Spinal cord (tissue), 10 donors: Measurements from ENCODE around the gene C1orf35. TPM values are rescaled to one million over a fixed set of nuclear protein-coding genes. Genes with fewer than 3 reads are reported as not detected.

Experiments used
- DNase-seq, 6 donors: peaks; one replicate each; pipeline versions ENCODE4 v3.0.0 to v3.0.0-alpha.2; 2013 to 2015; ENCODE audit warnings: low spot score in 6 of 6, low read depth in 4 of 6
- H3K27ac ChIP-seq: one replicate; pipeline ENCODE4 v1.5.1; 2013; ENCODE audit warnings: low read depth, low read length, control low read depth
- H3K27me3 ChIP-seq: one replicate; pipeline ENCODE4 v1.6.1; 2013; ENCODE audit warnings: low read length; ENCODE audit not compliant: control insufficient read depth, insufficient read depth
- H3K36me3 ChIP-seq: one replicate; pipeline ENCODE4 v1.6.1; 2013; ENCODE audit warnings: low read length; ENCODE audit not compliant: control insufficient read depth, insufficient read depth
- H3K4me1 ChIP-seq: one replicate; pipeline ENCODE4 v1.6.1; 2013; ENCODE audit warnings: low read length; ENCODE audit not compliant: control insufficient read depth, insufficient read depth
- H3K4me3 ChIP-seq: one replicate; pipeline ENCODE4 v1.5.1; 2013; ENCODE audit warnings: low read depth, low read length, control low read depth
- H3K9me3 ChIP-seq: one replicate; pipeline ENCODE4 v1.6.1; 2013; ENCODE audit warnings: low read length; ENCODE audit not compliant: control insufficient read depth, insufficient read depth
- whole genome bisulfite sequencing: methylation state at CpG from one replicate; pipeline ENCODE4 v1.1.5; 2013; ENCODE audit warnings: missing lambda C conversion rate; ENCODE audit not compliant: insufficient coverage; 5-methylcytosine and 5-hydroxymethylcytosine counted together
- polyA plus RNA-seq, 2 donors: library from polyadenylated mRNA; unstranded; fragments of 120-200 nt; gene quantifications; one replicate each; pipeline ENCODE4 v1.2.1, GENCODE V29; 2013; ENCODE audit not compliant: insufficient read length in 2 of 2
- total RNA-seq, 2 donors: library from RNA; depleted of rRNA in 1 of 2; stranded (reverse); fragments of 120-200 nt in 1 of 2; fragments of >200 nt in 1 of 2; gene quantifications; one replicate each; pipeline versions ENCODE4 v1.2.3 to v1.2.4, GENCODE V29; 2013 to 2014
- donor health status: healthy.

C1orf35 gene
- total and polyA plus RNA-seq, 4 donors: 3.8 to 29.4 (median 20.1) TPM

DNA sequence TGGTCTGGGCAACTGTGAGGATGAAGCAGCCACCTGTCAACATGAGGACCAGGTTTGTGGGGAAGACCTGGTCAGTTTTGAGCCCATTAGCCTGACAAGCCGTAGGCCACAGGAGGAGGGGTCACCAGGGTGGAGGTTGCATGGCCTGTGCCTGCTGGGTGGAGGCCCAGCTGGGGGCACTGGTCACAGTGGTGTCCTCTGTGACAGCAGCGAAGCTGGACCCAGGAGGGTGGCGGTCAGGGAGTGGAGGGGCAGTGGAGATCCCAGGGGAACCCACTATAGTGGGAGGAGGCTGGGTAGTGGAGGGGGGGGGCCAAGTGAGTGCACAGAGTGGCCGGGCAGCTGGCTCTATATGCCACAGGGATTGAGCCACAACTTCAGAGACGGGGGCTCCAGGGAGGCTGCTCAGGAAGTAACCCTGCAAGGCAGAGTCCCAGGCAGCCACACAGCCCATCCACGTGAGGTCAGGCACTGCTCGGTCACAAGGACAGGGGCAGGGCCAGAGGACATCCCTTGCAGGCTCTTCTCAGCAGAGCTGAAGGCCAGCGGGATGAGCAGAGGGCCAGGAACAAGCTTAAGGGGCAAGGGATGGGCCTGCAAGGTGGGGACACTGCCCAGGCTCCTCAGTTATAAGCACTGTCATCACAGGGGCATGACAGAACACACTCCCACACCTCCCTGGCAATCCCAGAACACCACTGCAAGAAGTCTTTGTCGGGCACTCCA, 2.3 kb upstream of the C1orf35 start:
- DNase-seq: no peak
- Histone ChIP-seq H3K4me1 (peaks cover 49% of the 10 kb centered on the region), H3K9me3 (no peaks in the 10 kb centered on the region), H3K36me3 (peaks cover 49% of the 10 kb centered on the region), H3K27ac (no peak overlapping the region), H3K27me3 (no peaks in the 10 kb centered on the region), H3K4me3 (no peak overlapping the region)
- 79% methylated on average over 9 of the region's 9 CpGs for WGBS

DNA sequence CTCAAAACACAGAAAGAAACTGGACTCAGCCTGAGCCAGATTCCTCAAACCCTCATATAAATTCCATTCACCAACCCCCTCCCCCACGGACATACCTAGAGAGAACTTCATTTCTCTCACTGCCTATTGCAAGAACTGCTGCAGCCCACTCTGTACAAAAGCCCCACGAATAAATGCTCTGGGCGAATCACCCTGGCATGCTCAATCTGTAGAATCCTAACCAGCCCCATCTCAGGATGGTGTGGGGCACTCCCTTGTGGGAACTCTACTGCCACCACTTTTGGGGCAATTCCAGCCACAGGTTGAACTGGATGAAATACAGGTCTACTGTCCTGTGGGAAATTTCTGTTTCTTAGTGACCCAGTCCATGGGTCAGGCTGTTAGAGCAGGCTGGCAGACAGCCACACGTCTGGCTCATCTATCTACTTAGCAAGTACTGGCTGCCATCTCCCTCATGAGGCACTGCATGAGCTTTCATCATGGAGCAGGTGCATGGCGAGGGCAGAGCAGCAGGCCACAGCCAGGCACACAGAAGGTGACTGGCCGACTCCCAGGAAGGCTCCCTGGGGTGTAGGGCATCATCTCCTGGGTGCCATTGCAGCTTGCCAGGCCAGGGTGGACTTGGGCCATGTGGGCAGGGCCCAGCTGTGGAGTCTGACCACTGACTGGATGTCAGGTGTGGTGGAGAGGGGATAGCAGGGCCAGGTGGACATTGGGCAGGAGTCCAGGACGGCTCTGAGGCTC, 1.6 kb upstream of the C1orf35 start:
- WGBS: 72% methylated on average over 7 of the region's 7 CpGs
- Histone ChIP-seq H3K4me1 (peaks cover 43% of the 10 kb centered on the region), H3K27me3 (no peaks in the 10 kb centered on the region), H3K27ac (no peak overlapping the region), H3K9me3 (no peaks in the 10 kb centered on the region), H3K4me3 (no peak overlapping the region), H3K36me3 (peaks cover 56% of the 10 kb centered on the region)
- no peak for DNase-seq

DNA sequence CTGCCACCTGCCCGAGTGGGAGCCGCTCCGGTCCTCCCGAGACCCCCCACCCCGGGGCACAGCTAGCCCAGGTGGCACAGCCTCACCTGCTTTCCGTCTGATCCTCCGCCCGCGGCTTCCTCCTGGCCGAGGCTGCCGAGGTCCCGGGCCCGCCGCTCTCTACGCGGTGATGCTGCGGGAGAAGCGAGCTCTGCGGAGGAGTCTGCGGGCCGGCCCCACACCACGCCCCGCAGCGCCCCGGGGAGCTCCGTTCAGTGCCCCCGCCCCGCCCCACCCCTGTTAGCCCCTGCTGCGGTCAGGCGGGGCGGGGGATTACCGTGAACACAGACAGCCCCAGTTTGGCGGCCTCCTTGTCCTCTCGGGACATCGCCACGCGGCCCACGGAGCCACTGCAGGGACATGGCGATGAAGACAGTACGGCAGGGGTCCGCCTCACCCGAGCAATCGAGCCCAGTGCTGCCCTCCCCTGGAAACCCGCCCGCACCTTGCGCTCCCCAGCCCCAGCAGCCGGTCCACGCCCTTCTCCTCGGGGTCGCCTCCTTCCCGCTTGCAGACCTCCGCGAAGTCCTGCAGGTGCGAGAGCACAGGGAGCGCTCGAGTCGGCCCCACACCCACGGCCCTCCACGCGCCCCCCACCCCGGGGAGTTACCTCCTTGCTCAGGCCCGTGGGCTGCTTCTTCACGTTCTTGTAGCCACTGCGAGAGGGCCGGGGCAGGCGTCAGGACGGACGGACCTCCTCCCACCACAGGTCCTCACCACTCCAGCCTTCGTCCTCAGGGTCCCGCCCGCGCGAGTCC, 933 bp downstream of the C1orf35 start:
- Histone ChIP-seq H3K4me3 (peak overlapping the region; percentile 71), H3K27me3 (no peaks in the 10 kb centered on the region), H3K36me3 (peaks cover 72% of the 10 kb centered on the region), H3K9me3 (no peaks in the 10 kb centered on the region), H3K27ac (no peak overlapping the region), H3K4me1 (peaks cover 23% of the 10 kb centered on the region)
- WGBS: 5% methylated on average over 68 of the region's 73 CpGs
- peak in 1 of 6 donors; percentile 16 for DNase-seq

DNA sequence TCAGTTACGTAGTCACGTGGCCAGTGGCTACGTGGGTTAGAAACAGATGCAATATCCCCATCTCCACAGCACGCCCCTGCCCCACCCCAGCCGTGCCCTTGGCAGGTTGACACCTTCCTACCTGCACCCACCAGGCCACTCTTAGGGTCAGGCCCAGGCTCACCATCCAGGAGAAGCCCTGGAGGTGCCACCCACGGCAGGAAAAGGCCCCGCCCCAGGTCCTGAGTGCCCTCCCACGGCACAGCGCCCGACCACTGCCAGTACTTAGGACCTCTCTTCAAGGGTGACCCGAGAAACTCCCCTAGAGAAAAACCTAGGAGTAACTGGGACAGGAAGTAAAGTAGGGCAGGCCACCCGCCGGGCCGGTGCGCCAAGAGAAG, 1.5 kb downstream of the C1orf35 start:
- WGBS: 70% methylated on average over 10 of the region's 15 CpGs
- Histone ChIP-seq H3K4me1 (peaks cover 23% of the 10 kb centered on the region), H3K4me3 (peak overlapping the region; percentile 71), H3K27me3 (no peaks in the 10 kb centered on the region), H3K9me3 (no peaks in the 10 kb centered on the region), H3K27ac (no peak overlapping the region), H3K36me3 (peaks cover 73% of the 10 kb centered on the region)
- no peak for DNase-seq

DNA sequence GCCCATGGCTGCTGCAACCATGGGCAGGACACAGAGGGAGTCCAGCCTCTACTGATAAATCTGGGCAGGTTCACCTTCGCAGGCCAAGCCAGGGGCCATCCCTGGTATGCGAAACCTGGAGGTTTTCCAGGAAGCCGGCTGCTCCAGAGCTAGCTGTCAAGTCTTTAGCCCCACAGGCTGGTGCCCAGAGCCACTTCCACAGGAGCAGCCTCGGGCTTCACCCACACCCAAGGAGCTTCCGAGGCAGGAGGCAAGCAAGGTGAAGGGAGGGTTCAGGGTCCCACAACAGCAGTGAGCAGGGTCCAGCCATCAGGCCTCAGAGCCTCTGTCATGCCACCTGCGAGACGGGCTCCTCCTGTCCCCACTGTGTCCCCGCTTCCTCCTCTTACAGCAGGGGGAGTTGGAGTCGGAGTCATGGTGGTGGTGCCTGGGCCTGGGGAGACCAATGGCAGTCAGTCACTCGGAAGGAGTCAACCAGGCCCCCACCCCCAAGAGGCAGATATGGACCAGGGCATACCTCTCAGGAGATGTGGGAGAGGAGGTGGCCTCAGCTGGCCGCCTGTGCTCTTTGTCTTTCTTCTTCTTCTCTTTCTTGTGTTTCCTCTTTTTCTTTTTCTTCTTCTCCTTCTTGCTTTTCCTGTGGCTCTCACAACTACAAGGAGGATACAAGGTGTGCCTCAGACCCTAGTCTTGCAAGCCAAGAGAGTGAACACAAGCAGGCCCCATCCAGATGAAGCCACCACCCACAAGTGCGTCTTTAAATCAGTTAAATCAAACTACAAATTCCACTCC, 2.1 kb downstream of the C1orf35 start:
- H3K4me3 ChIP-seq: no peak overlapping the region
- H3K27ac ChIP-seq: no peak overlapping the region
- H3K4me1 ChIP-seq: peaks cover 23% of the 10 kb centered on the region

DNA sequence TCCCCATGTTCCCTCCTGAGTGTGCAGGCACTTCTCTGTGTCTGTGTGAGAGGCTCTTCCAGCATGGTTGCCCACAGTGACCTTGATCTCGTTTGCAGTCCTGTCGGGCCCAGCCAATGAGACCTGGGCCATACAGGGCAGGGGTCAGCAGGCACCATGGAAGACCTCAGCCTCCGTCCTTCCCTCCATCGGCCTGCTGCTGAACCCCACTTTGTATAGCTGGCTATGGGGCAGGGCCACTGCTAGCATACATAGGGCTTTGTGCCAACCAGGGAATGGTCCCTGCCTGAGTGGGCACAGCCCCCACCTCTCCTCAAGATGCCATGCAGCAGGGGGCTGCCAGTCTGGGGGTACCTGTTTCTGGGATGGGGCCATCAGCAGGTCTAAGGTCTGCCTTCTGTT, 3.8 kb downstream of the C1orf35 start:
- Histone ChIP-seq H3K27me3 (no peaks in the 10 kb centered on the region), H3K9me3 (peaks cover 6% of the 10 kb centered on the region), H3K27ac (no peak overlapping the region), H3K4me3 (no peak overlapping the region), H3K36me3 (peaks cover 61% of the 10 kb centered on the region), H3K4me1 (peaks cover 23% of the 10 kb centered on the region)
- WGBS: 91% methylated on average over 4 of the region's 4 CpGs
- no peak for DNase-seq

More for the DNA sequence above, 2.1 kb downstream of the C1orf35 start:
- Histone ChIP-seq H3K9me3 (no peaks in the 10 kb centered on the region), H3K36me3 (peaks cover 73% of the 10 kb centered on the region), H3K27me3 (no peaks in the 10 kb centered on the region)
- 85% methylated on average over 8 of the region's 12 CpGs for WGBS
- no peak for DNase-seq

DNA sequence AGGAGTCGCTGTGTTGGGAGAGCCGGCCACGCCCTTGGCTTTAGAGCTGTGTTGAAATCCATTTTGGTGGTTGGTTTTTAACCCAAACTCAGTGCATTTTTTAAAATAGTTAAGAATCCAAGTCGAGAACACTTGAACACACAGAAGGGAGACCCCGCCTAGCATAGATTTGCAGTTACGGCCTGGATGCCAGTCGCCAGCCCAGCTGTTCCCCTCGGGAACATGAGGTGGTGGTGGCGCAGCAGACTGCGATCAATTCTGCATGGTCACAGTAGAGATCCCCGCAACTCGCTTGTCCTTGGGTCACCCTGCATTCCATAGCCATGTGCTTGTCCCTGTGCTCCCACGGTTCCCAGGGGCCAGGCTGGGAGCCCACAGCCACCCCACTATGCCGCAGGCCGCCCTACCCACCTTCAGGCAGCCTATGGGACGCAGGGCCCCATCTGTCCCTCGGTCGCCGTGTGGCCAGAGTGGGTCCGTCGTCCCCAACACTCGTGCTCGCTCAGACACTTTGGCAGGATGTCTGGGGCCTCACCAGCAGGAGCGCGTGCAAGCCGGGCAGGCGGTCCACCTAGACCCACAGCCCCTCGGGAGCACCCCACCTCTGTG, 4.7 kb downstream of the C1orf35 start:
- Histone ChIP-seq H3K27ac (no peak overlapping the region), H3K9me3 (peaks cover 10% of the 10 kb centered on the region), H3K4me1 (peaks cover 15% of the 10 kb centered on the region), H3K4me3 (no peak overlapping the region), H3K36me3 (peaks cover 65% of the 10 kb centered on the region), H3K27me3 (no peaks in the 10 kb centered on the region)
- no peak for DNase-seq
- WGBS: 95% methylated on average over 27 of the region's 28 CpGs

DNA sequence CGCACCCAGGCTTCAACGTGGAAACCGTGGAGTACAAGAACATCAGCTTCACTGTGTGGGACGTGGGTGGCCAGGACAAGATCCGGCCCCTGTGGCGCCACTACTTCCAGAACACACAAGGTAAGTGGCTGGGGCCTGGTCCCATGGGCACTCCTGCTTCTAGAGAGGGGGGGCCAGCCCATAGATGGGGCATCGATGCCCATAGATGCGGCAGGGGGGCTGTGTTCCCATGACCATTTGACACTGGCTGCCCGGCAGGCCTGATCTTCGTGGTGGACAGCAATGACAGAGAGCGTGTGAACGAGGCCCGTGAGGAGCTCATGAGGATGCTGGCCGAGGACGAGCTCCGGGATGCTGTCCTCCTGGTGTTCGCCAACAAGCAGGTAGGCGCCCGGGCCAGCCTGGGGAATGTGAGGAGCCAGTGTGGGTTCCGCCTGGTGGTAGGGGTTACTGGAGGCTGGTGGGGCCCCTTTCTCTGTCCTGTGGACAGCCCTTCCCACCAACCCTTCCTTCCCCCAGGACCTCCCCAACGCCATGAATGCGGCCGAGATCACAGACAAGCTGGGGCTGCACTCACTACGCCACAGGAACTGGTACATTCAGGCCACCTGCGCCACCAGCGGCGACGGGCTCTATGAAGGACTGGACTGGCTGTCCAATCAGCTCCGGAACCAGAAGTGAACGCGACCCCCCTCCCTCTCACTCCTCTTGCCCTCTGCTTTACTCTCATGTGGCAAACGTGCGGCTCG, 5.6 kb downstream of the C1orf35 start:
- Histone ChIP-seq H3K27ac (no peak overlapping the region), H3K27me3 (no peaks in the 10 kb centered on the region), H3K9me3 (peaks cover 10% of the 10 kb centered on the region), H3K4me1 (peaks cover 12% of the 10 kb centered on the region), H3K4me3 (no peak overlapping the region), H3K36me3 (peaks cover 69% of the 10 kb centered on the region)
- DNase-seq: no peak
- WGBS: 94% methylated on average over 27 of the region's 34 CpGs
